ENCODE data around the gene NFKBIA. TPM values are rescaled to one million over a fixed set of nuclear protein-coding genes. Genes with fewer than 3 reads are reported as not detected.

The NFKBIA gene
- polyA plus RNA-seq, 6 donors from 2014 or later = 570 to 1,223 (median 765) TPM

DNA sequence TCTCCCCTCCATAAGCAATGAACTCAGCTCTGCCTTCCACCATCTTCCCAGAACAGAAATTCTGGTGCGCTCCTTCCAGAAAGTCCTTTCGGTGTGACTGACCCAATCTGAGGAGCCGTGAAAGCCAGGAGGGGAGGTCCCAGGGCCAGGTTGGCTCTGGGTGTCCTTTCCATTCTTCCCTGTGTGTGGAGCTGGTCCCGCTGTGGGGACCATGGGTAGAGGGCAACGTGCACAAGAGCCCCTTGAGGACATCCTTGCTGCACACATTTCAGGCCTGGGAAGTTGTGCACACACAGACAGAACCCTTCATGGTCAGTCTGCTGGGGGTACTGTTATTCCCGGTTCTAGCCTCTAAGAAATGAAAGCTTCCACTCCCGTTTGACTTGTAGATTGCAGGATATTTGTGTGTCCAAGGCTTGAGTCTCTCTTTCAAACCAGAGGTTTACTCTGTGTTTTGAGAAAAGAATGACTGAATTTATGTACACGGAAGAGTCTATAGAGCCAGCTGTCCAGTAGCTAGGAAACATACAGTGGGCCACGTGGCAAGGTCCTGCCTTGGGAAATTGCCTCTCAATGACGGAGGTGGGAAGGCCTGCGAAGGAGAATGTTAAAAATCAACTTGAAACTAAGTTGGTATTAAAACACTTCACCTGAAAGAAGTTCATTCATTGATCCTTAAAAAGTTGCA lies 10.1 kb downstream of the NFKBIA start:
- Mint-ChIP-seq H3K27ac (peak overlapping the region in 4 of 6 donors; percentile 40 to 66 (median 53)), H3K4me3 (no peak overlapping the region), H3K36me3 (peaks cover 5% of the 10 kb centered on the region in 2 donors), H3K4me1 (peaks cover 20 to 26% (median 22%) of the 10 kb centered on the region in 3 donors), H3K27me3 (no peaks in the 10 kb centered on the region), H3K9me3 (no peaks in the 10 kb centered on the region)
- ATAC-seq (ENCODE audit: low read depth in 2 of 2) (no peak), DNase-seq (no peak)

DNA sequence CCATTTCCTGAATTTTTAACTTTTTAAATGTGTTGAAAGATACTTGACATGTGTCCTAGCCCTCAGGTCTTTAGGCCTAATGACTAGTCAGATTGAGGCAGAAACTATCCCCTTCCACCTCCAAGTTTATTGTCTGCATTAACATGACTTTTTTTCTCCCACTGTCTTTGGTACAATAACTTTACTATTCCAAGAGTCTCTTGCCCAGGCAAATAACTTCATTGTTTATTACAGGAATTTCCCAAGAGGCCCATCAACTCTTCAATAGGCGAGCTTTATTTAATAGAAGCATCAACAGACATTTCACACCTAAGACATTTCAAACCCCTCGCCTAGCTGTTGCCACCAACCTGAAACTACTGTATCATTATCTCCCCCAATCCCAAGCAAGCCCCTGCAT lies 10.7 kb downstream of the NFKBIA start:
- Mint-ChIP-seq H3K27ac (peak overlapping the region in 1 of 6 donors; percentile 48), H3K9me3 (no peaks in the 10 kb centered on the region), H3K36me3 (no peaks in the 10 kb centered on the region), H3K27me3 (no peaks in the 10 kb centered on the region), H3K4me1 (peaks cover 13 to 20% (median 15%) of the 10 kb centered on the region in 3 donors), H3K4me3 (no peak overlapping the region)
- ATAC-seq (ENCODE audit: low read depth in 2 of 2) = no peak
- no peak for DNase-seq

DNA sequence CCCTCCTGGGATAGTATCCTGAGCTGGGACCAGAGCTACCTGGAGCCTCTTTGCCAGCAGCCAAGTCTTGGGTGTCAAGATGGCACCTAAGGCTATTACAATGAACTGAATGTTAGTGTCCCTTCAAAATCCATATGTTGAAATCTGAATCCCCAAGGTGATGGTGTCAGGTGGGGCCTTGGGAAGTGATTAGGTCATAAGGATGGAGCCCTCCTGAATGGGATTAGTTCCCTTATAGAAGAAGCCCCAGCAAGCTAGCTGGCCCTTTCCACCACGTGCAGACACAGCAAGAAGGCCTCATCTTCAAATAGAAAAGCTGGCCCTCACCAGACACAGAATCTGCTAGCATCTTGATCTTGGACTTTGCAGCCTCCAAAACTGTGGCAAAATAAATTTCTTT lies 12.4 kb downstream of the NFKBIA start:
- Mint-ChIP-seq H3K4me1 (peaks cover 0 to 4% (median 0%) of the 10 kb centered on the region in 3 donors), H3K9me3 (peaks cover 0 to 2% (median 0%) of the 10 kb centered on the region in 7 donors), H3K27me3 (no peaks in the 10 kb centered on the region), H3K27ac (no peak overlapping the region), H3K4me3 (no peak overlapping the region), H3K36me3 (no peaks in the 10 kb centered on the region)
- no peak for ATAC-seq (ENCODE audit: low read depth in 2 of 2)
- DNase-seq = no peak

DNA sequence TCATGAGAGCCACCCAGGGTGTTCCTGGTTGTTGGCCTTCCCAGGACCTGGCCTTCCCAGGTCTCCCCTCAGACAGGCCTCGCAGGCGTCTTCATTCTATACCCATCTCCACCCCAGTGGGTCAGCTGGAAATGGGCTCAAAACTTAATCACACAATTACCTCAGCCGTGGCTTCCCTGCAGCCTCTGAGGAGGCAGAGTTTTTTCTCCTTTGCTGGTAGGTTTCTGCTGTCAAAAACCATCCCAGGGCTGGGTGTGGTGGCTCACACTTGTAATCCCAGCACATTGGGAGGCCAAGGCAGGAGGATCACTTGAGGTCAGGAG lies 13.2 kb downstream of the NFKBIA start:
- H3K9me3 Mint-ChIP-seq = peaks cover 0 to 2% (median 0%) of the 10 kb centered on the region in 7 donors
- no peaks in the 10 kb centered on the region for H3K27me3 Mint-ChIP-seq
- H3K36me3 Mint-ChIP-seq = no peaks in the 10 kb centered on the region
- H3K27ac Mint-ChIP-seq = no peak overlapping the region
- no peak overlapping the region for H3K4me3 Mint-ChIP-seq
- DNase-seq (no peak), ATAC-seq (ENCODE audit: low read depth in 2 of 2) (no peak)
- peaks cover 0 to 5% (median 4%) of the 10 kb centered on the region in 3 donors for H3K4me1 Mint-ChIP-seq

DNA sequence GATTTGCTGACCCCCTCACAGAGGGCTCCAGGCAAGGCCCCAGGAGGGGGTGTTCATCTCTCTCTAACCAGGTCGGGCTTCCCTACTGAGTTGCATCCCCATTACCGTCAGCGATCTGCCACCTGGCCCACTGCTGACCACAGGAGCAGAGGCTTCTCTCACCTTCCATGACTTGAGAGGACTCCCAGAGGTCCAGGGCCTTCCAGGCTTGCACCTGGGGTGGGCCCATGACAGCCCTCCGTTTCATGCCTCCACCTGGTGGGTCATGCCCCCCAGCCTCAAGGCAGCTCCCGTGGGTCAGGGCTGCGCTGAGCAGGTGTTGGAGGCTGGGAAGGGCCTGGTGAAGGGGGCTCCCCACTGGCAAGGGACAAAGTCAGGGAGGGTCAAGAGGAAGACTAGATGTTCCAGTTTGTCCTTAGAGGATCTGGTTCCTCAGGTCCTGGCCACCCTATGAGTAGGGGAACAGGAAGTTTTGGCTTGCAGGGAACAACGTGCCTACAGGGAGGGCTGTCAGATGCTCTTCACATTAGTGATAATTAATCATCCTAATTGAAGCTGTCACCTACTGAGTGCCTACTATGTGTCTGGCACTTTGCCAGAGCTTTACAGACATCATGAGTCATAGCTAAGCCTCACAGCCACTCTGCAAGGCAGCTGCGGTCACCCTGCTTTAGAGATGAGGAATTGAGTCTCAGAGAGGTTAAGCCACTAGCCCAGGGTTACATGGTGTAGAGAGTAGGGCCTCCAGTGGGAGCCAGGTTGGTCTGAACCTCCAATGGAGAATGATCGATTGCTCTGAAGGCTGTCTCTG lies 13.8 kb downstream of the NFKBIA start:
- ATAC-seq (ENCODE audit: low read depth in 2 of 2) (no peak), DNase-seq (no peak)
- no peak overlapping the region for H3K4me3 Mint-ChIP-seq
- H3K4me1 Mint-ChIP-seq = peaks cover 0 to 7% (median 6%) of the 10 kb centered on the region in 3 donors
- no peak overlapping the region for H3K27ac Mint-ChIP-seq
- no peaks in the 10 kb centered on the region for H3K36me3 Mint-ChIP-seq
- peaks cover 0 to 2% (median 0%) of the 10 kb centered on the region in 7 donors for H3K9me3 Mint-ChIP-seq
- no peaks in the 10 kb centered on the region for H3K27me3 Mint-ChIP-seq

DNA sequence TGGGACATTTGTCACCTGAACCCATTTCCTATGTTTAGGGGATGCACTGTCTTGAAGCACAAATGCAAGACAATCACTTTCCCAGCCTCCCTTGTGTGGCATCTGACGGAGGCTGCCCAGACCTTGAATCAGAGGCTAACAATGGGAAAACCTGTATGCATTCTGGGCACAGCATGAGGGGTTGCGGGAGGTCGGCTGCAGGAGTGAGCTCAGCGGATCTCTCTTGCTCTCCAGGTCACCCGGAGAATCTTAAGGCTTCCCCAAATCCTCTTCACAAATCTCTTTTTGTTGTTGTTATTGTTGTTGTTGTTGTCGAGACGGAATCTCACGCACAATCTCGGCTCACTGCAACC lies 15.3 kb downstream of the NFKBIA start:
- ATAC-seq (ENCODE audit: low read depth in 2 of 2) = no peak
- H3K4me3 Mint-ChIP-seq = no peak overlapping the region
- no peak for DNase-seq
- no peaks in the 10 kb centered on the region for H3K36me3 Mint-ChIP-seq
- peaks cover 0 to 2% (median 0%) of the 10 kb centered on the region in 7 donors for H3K9me3 Mint-ChIP-seq
- H3K27ac Mint-ChIP-seq = peak overlapping the region in 1 of 6 donors; percentile 75
- no peaks in the 10 kb centered on the region for H3K27me3 Mint-ChIP-seq
- peaks cover 3 to 11% (median 3%) of the 10 kb centered on the region in 3 donors for H3K4me1 Mint-ChIP-seq

DNA sequence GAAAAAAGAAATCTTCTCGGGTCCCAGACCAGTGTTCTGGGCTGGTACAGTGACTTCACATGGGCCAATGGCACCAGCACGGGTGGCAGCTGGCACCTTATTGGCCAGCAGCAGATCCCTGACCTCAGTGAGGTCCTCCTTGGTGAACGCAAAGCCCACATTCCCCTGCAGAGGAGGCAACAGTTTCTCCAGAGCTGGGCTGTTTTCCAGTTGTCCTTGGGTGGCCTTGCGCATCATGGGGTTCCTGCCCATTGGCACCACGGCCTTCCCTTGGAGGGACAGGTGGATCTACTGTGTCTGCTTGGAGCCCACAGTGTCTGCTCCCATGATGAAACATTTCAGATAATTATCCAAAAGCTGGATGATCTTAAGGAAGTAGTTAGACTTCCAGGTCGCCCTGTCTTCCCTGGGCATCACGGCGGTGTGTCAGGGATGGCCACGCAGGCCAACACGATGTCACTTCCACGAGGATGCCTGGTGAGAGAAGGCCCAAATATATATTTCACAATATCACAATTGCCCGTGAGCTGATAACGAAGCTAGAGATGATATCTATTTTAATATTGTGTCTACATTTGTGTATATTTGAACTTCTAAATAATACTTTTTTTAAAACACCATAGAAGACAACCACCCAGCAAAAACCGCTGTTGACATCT lies 15.8 kb downstream of the NFKBIA start:
- no peak for ATAC-seq (ENCODE audit: low read depth in 2 of 2)
- Mint-ChIP-seq H3K27ac (no peak overlapping the region), H3K4me3 (no peak overlapping the region), H3K36me3 (no peaks in the 10 kb centered on the region), H3K27me3 (no peaks in the 10 kb centered on the region), H3K9me3 (peaks cover 0 to 2% (median 0%) of the 10 kb centered on the region in 7 donors), H3K4me1 (peaks cover 3 to 15% (median 3%) of the 10 kb centered on the region in 3 donors)
- no peak for DNase-seq

DNA sequence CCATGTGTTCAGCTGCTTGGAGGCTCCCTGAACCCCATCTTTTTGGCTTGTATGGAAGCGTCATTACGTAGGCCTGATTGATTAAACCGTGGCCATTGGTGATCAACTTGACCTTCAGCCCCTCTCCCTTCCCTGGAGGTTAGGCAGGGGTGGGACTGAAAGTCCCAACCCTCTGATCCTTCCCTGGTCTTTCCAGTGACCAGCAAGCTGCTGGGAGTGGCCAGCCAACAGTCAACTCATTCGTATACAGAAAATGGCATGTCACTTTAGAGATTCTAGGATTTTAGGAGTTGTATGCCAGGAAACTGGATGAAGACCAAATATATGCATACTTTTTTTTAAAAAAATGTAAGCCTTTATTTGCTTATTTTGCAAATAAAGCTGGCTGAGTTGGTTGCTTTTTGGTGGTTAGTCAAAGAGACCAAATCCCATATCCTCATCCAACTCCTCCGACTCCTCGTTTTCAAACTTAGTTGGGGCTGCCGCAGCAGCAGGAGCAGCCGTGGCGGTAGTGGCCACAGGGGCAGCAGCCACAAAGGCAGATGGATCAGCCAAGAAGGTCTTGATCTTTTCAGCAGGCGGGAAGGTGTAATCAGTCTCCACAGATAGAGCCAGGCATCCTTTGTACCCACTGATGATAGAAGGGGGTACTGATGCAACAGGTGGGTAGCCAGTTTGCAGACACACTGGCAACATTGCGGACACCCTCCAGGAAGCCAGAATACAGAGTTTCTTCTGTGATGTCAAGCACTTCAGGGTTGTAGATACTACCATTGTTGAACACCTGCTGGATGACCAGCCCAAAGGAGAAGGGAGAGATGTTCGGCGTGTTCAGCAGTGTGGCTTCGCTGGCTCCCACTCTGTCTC lies 16.6 kb downstream of the NFKBIA start:
- Mint-ChIP-seq H3K27ac (peak overlapping the region in 2 of 6 donors; percentile 35 to 83), H3K4me3 (peak overlapping the region in 2 of 8 donors; percentile 2 to 80), H3K27me3 (no peaks in the 10 kb centered on the region), H3K4me1 (peaks cover 3 to 15% (median 3%) of the 10 kb centered on the region in 3 donors), H3K36me3 (no peaks in the 10 kb centered on the region), H3K9me3 (peaks cover 0 to 2% (median 0%) of the 10 kb centered on the region in 7 donors)
- DNase-seq (no peak), ATAC-seq (ENCODE audit: low read depth in 2 of 2) (no peak)

DNA sequence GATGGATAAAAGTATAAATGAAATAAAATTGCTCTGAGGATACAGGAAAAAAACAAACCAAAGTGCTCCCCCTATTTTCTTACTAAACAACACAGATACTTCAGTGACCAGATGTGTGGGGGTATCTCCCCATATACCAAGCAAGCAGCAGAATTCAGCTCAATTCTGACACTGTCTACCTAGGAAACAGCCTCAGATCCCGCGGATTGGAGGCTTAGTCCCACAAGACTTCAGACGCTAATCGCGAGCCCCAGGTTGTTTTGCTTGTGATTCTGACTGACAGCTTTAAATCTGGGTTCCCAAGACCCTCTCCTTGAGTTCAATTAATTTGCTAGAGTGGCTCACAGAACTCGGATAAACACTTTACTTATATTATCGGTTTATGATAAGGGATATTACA lies 17.3 kb downstream of the NFKBIA start:
- H3K4me3 Mint-ChIP-seq = no peak overlapping the region
- no peak for DNase-seq
- no peaks in the 10 kb centered on the region for H3K36me3 Mint-ChIP-seq
- peak overlapping the region in 1 of 6 donors; percentile 35 for H3K27ac Mint-ChIP-seq
- H3K27me3 Mint-ChIP-seq = no peaks in the 10 kb centered on the region
- peaks cover 3 to 15% (median 3%) of the 10 kb centered on the region in 3 donors for H3K4me1 Mint-ChIP-seq
- peaks cover 0 to 2% (median 0%) of the 10 kb centered on the region in 7 donors for H3K9me3 Mint-ChIP-seq
- no peak for ATAC-seq (ENCODE audit: low read depth in 2 of 2)

DNA sequence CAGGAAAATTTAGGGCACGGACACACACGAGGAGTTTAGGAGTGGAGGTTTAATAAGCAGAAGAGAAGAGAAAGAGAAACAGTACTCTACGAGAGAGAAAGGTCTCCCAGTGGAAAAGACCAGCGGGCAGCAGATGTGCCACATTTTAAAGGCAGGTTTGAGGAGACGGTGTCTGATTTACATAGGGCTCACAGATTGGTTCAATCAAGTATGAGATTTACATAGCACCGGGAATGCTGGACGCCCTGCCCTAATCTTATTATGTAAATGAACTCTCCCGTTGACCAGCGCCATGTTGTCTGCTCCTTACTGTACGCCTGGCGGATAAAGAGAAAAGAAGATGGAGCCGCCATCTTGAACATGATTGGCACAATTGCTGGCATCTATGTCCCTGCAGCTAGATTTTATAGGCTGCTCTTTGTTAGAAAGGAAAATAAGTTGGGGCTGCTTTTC lies 17.9 kb downstream of the NFKBIA start:
- no peaks in the 10 kb centered on the region for H3K36me3 Mint-ChIP-seq
- H3K27me3 Mint-ChIP-seq = no peaks in the 10 kb centered on the region
- H3K27ac Mint-ChIP-seq = no peak overlapping the region
- DNase-seq (no peak), ATAC-seq (ENCODE audit: low read depth in 2 of 2) (no peak)
- H3K4me1 Mint-ChIP-seq = peaks cover 3 to 15% (median 3%) of the 10 kb centered on the region in 3 donors
- peaks cover 0 to 2% (median 0%) of the 10 kb centered on the region in 7 donors for H3K9me3 Mint-ChIP-seq
- no peak overlapping the region for H3K4me3 Mint-ChIP-seq

DNA sequence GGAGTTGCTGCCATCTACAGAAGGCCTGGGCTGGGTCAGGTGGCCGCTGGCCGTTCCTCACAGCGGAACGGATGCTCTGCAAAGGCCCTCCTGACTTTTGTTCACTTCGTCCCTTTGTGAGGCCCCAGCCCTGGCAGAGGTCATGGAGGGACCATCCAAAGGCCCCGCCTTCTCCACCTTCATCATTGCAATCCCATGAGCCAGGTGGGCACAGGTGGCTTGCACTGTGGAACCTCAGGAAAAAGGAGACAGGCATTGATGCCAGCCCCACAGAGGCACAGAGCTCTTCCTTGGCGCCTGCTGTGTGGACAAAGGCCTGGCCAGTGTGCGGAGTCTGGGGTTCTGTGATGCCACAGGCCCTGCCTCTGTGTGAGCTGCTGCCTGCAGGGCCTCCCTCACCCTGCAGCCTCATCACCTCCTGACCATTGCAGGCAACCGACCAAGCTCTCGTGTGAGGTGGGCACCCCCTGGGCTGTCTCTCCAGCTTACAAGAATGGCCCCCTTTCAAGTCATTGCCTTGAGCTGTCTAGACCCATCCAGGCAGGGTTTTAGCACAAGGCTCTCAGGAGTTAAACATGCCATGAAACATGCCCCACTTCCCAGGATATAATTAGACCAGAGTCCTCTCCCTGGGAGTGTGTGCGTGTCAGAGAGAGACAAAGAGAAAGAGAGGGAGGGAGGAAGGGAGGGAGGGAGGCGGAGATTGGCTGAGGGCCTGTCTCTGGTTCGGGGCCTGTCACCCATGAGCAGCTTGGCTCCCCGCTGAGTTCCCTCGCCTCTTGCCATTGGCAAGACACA lies 19.3 kb downstream of the NFKBIA start:
- Mint-ChIP-seq H3K9me3 (peaks cover 0 to 2% (median 0%) of the 10 kb centered on the region in 7 donors), H3K36me3 (no peaks in the 10 kb centered on the region), H3K27ac (no peak overlapping the region), H3K27me3 (no peaks in the 10 kb centered on the region), H3K4me1 (peaks cover 3 to 15% (median 3%) of the 10 kb centered on the region in 3 donors), H3K4me3 (no peak overlapping the region)
- DNase-seq (no peak), ATAC-seq (ENCODE audit: low read depth in 2 of 2) (no peak)

DNA sequence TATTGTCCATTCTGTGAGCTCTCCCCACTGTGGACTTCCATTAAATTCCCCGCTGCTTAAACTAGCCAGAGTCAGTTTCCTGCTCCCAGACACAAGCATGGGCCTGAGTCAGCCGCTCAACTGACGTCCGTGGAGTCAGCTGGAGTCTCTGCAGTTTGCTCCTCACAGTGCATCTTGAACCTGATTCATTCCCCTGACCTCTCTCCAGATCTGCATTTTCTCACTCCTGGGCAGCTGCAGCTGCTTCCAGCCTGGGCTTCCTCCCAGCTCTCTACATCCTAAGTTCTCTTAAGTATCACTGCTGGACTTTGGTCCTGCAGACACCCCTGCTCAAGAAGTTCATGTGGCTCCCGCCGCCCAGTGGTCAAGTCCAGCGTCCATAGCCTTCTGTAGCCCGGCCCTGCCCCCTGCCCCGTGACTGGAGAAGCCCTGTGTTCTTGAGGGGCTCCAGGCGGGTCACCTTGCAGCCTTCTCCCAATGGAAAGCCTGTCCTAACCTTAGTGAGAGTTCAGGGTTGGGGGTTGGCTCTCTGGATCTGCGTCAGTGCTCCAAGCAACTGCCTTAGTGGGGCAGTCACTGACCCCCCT lies 20.0 kb downstream of the NFKBIA start:
- H3K9me3 Mint-ChIP-seq = peaks cover 0 to 2% (median 0%) of the 10 kb centered on the region in 7 donors
- peak overlapping the region in 2 of 6 donors; percentile 44 to 66 for H3K27ac Mint-ChIP-seq
- no peaks in the 10 kb centered on the region for H3K36me3 Mint-ChIP-seq
- DNase-seq = no peak
- ATAC-seq (ENCODE audit: low read depth in 2 of 2) = no peak
- no peaks in the 10 kb centered on the region for H3K27me3 Mint-ChIP-seq
- H3K4me1 Mint-ChIP-seq = peaks cover 3 to 15% (median 3%) of the 10 kb centered on the region in 3 donors
- H3K4me3 Mint-ChIP-seq = no peak overlapping the region
